Measurements from ENCODE around the gene CCDC93.

The CCDC93 gene

GRCh38 chr2:118013724-118014491 lies at the start of gene CCDC93:
Gene CCDC93, minus strand, starts transcription at chr2:118014070. Its CDS starts 75 bp downstream, at chr2:118013995.
- Mint-ChIP-seq H3K9me3 (no peaks in the 10 kb centered on the region), H3K4me1 (ENCODE audit: low read depth) (peaks cover 39% of the 10 kb centered on the region), H3K27me3 (ENCODE audit: low read depth) (peaks cover 2% of the 10 kb centered on the region), H3K36me3 (ENCODE audit: low read depth) (peaks cover 10% of the 10 kb centered on the region), H3K4me3 (peak within 1 kb of the TSS; percentile 94), H3K27ac (peak within 1 kb of the TSS; percentile 88)
- peak; percentile 91 for DNase-seq (ENCODE audit: low spot score)

DNA sequence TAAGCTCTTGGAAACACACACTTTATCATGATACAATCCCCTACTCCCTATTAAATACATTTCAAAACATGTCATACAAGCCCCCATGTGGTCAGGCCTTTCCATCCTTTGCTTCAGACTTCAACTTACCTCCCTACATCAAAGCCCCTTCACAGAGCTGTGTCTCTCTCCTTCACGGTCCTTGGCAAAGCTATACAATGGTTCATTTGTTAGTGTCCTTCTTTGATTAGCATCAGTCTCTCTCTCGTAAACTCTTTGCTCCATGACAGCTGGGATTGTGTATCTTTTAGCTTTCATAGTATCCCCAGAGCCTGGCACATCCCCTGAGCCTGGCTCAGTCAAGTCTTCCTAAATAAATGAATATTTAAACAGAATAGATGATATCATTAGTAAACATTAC lies 48.8 kb upstream of the CCDC93 start:
- no peaks in the 10 kb centered on the region for H3K9me3 Mint-ChIP-seq
- no peaks in the 10 kb centered on the region for H3K36me3 Mint-ChIP-seq (ENCODE audit: low read depth)
- no peak overlapping the region for H3K27ac Mint-ChIP-seq
- no peak for DNase-seq (ENCODE audit: low spot score)
- H3K4me1 Mint-ChIP-seq (ENCODE audit: low read depth), result peaks cover 7% of the 10 kb centered on the region
- no peak overlapping the region for H3K4me3 Mint-ChIP-seq
- peaks cover 13% of the 10 kb centered on the region for H3K27me3 Mint-ChIP-seq (ENCODE audit: low read depth)

GRCh38 chr2:118062048-118062447 lies 48.2 kb upstream of the CCDC93 start:
- H3K27me3 Mint-ChIP-seq (ENCODE audit: low read depth), result peaks cover 13% of the 10 kb centered on the region
- DNase-seq (ENCODE audit: low spot score), result no peak
- no peak overlapping the region for H3K27ac Mint-ChIP-seq
- H3K9me3 Mint-ChIP-seq, result no peaks in the 10 kb centered on the region
- peaks cover 7% of the 10 kb centered on the region for H3K4me1 Mint-ChIP-seq (ENCODE audit: low read depth)
- H3K4me3 Mint-ChIP-seq, result no peak overlapping the region
- H3K36me3 Mint-ChIP-seq (ENCODE audit: low read depth), result no peaks in the 10 kb centered on the region

GRCh38 chr2:118061135-118061955 lies 47.5 kb upstream of the CCDC93 start:
- Mint-ChIP-seq H3K4me3 (no peak overlapping the region), H3K9me3 (no peaks in the 10 kb centered on the region), H3K4me1 (ENCODE audit: low read depth) (peaks cover 7% of the 10 kb centered on the region), H3K36me3 (ENCODE audit: low read depth) (no peaks in the 10 kb centered on the region), H3K27ac (no peak overlapping the region), H3K27me3 (ENCODE audit: low read depth) (peaks cover 13% of the 10 kb centered on the region)
- DNase-seq (ENCODE audit: low spot score), result no peak

GRCh38 chr2:118059919-118060478 lies 46.1 kb upstream of the CCDC93 start:
- H3K4me1 Mint-ChIP-seq (ENCODE audit: low read depth), result peaks cover 7% of the 10 kb centered on the region
- H3K27ac Mint-ChIP-seq, result no peak overlapping the region
- no peak for DNase-seq (ENCODE audit: low spot score)
- H3K27me3 Mint-ChIP-seq (ENCODE audit: low read depth), result peaks cover 18% of the 10 kb centered on the region
- no peaks in the 10 kb centered on the region for H3K9me3 Mint-ChIP-seq
- H3K36me3 Mint-ChIP-seq (ENCODE audit: low read depth), result no peaks in the 10 kb centered on the region
- no peak overlapping the region for H3K4me3 Mint-ChIP-seq

DNA sequence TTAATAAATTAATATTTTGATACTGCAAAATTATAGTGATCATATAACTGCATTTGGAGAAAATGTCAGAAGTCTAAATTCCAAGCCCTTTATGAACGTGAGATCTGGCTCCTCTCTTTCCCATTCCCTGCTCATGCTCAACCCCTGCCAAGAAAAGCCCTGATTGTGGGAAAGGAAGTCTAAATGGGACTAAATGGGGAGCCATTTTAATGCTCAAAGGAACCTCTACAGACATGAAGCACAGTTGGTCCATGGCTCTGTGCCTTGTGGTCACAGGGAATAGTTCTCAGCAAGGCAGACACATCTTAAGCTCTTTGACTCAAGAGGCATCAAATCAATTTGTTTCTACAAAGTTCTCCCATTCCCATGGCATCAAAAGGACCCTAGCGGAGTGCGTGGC lies 45.1 kb upstream of the CCDC93 start:
- no peaks in the 10 kb centered on the region for H3K9me3 Mint-ChIP-seq
- H3K27me3 Mint-ChIP-seq (ENCODE audit: low read depth), result peaks cover 17% of the 10 kb centered on the region
- no peak for DNase-seq (ENCODE audit: low spot score)
- H3K36me3 Mint-ChIP-seq (ENCODE audit: low read depth), result no peaks in the 10 kb centered on the region
- peaks cover 7% of the 10 kb centered on the region for H3K4me1 Mint-ChIP-seq (ENCODE audit: low read depth)
- no peak overlapping the region for H3K27ac Mint-ChIP-seq
- no peak overlapping the region for H3K4me3 Mint-ChIP-seq

DNA sequence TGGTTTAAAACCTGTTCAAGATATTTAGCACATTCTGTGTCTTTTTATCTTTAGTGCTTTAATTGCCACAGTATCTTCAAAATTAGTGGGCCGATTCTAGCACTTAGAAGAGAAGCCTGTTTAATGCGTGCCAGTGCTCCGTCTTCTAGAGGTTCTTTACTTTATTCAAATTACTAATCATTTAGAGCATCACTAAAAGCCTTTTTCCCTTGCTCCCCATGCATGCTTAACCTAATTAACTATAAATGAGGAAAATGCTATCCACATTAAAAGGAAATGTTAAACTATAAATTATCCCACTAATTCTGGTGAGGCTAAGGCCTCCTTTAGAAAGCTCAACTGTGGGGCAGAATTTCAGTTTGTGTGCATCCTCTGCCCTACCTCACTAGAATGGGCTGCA lies 42.9 kb upstream of the CCDC93 start:
- H3K27me3 Mint-ChIP-seq (ENCODE audit: low read depth), result peaks cover 20% of the 10 kb centered on the region
- no peaks in the 10 kb centered on the region for H3K36me3 Mint-ChIP-seq (ENCODE audit: low read depth)
- H3K4me3 Mint-ChIP-seq, result no peak overlapping the region
- DNase-seq (ENCODE audit: low spot score), result no peak
- no peak overlapping the region for H3K27ac Mint-ChIP-seq
- H3K9me3 Mint-ChIP-seq, result no peaks in the 10 kb centered on the region
- peaks cover 7% of the 10 kb centered on the region for H3K4me1 Mint-ChIP-seq (ENCODE audit: low read depth)

- no peak for DNase-seq (ENCODE audit: low spot score)
- Mint-ChIP-seq H3K4me1 (ENCODE audit: low read depth) (peaks cover 5% of the 10 kb centered on the region), H3K36me3 (ENCODE audit: low read depth) (no peaks in the 10 kb centered on the region), H3K4me3 (no peak overlapping the region), H3K9me3 (no peaks in the 10 kb centered on the region), H3K27me3 (ENCODE audit: low read depth) (peaks cover 23% of the 10 kb centered on the region), H3K27ac (no peak overlapping the region)
Measured at GRCh38 chr2:118056165-118056534, 42.3 kb upstream of the CCDC93 start.

GRCh38 chr2:118055512-118056164 lies 41.8 kb upstream of the CCDC93 start:
- Mint-ChIP-seq H3K27me3 (ENCODE audit: low read depth) (peaks cover 25% of the 10 kb centered on the region), H3K4me3 (no peak overlapping the region), H3K9me3 (no peaks in the 10 kb centered on the region), H3K4me1 (ENCODE audit: low read depth) (peaks cover 5% of the 10 kb centered on the region), H3K36me3 (ENCODE audit: low read depth) (no peaks in the 10 kb centered on the region), H3K27ac (no peak overlapping the region)
- no peak for DNase-seq (ENCODE audit: low spot score)

GRCh38 chr2:118054213-118055008 lies 40.5 kb upstream of the CCDC93 start:
- Mint-ChIP-seq H3K4me3 (no peak overlapping the region), H3K9me3 (no peaks in the 10 kb centered on the region), H3K4me1 (ENCODE audit: low read depth) (peaks cover 3% of the 10 kb centered on the region), H3K27me3 (ENCODE audit: low read depth) (peaks cover 35% of the 10 kb centered on the region), H3K36me3 (ENCODE audit: low read depth) (no peaks in the 10 kb centered on the region), H3K27ac (no peak overlapping the region)
- no peak for DNase-seq (ENCODE audit: low spot score)

DNA sequence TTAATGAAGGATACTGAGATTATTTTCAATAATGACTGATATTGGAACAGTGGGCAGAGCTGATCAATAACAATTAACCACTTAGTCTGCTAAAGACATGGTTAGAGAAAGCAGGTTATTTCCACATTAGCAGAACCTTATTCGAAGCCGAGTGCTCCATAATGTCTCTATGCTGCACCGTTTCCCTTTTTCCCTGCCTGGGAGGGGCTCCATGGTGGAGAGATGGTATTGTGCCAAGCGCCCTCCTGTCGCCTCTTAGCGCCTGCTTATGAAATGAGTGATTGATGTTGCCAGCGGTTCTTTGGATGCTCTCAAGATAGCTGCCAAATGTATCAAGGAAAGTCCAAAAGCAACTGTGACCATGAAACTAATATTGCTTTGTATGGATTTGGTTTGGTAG lies 39.8 kb upstream of the CCDC93 start:
- DNase-seq (ENCODE audit: low spot score), result no peak
- Mint-ChIP-seq H3K9me3 (no peaks in the 10 kb centered on the region), H3K36me3 (ENCODE audit: low read depth) (no peaks in the 10 kb centered on the region), H3K4me1 (ENCODE audit: low read depth) (peaks cover 3% of the 10 kb centered on the region), H3K4me3 (no peak overlapping the region), H3K27ac (no peak overlapping the region), H3K27me3 (ENCODE audit: low read depth) (peaks cover 38% of the 10 kb centered on the region)

GRCh38 chr2:118052474-118052873 lies 38.6 kb upstream of the CCDC93 start:
- no peak overlapping the region for H3K4me3 Mint-ChIP-seq
- H3K9me3 Mint-ChIP-seq, result no peaks in the 10 kb centered on the region
- H3K27ac Mint-ChIP-seq, result no peak overlapping the region
- H3K4me1 Mint-ChIP-seq (ENCODE audit: low read depth), result peaks cover 5% of the 10 kb centered on the region
- DNase-seq (ENCODE audit: low spot score), result no peak
- no peaks in the 10 kb centered on the region for H3K36me3 Mint-ChIP-seq (ENCODE audit: low read depth)
- H3K27me3 Mint-ChIP-seq (ENCODE audit: low read depth), result peaks cover 36% of the 10 kb centered on the region

GRCh38 chr2:118051826-118052358 lies 38.0 kb upstream of the CCDC93 start:
- H3K36me3 Mint-ChIP-seq (ENCODE audit: low read depth), result no peaks in the 10 kb centered on the region

More at GRCh38 chr2:118051826-118052358, 38.0 kb upstream of the CCDC93 start:
- H3K9me3 Mint-ChIP-seq, result no peaks in the 10 kb centered on the region
- no peak for DNase-seq (ENCODE audit: low spot score)
- H3K27me3 Mint-ChIP-seq (ENCODE audit: low read depth), result peaks cover 38% of the 10 kb centered on the region
- no peak overlapping the region for H3K4me3 Mint-ChIP-seq
- no peak overlapping the region for H3K27ac Mint-ChIP-seq
- H3K4me1 Mint-ChIP-seq (ENCODE audit: low read depth), result peaks cover 9% of the 10 kb centered on the region
